Measurements from ENCODE around the gene HABP4. TPM values are rescaled to one million over a fixed set of nuclear protein-coding genes. Genes with fewer than 3 reads are reported as not detected.

HABP4 gene
- total and polyA plus RNA-seq, 2 donors from 2014 or later, result 20.9 to 37.5 TPM

- intact Hi-C loops (cut with DNase I), result no loop called here
- DNase-seq (no peak), FAIRE-seq (no peak)
- peaks cover 0 to 22% (median 14%) of the 10 kb centered on the region in 3 donors for H3K36me3 ChIP-seq (ENCODE audit: control insufficient read depth in 2 of 3, insufficient read depth in 3 of 3, low read length in 3 of 3)
- H3K4me1 ChIP-seq (ENCODE audit: control insufficient read depth in 2 of 3, insufficient read depth in 2 of 3, low read depth in 1 of 3, low read length in 3 of 3), result peaks cover 0 to 7% (median 0%) of the 10 kb centered on the region in 3 donors
- no peaks in the 10 kb centered on the region for H3K27me3 ChIP-seq (ENCODE audit: control insufficient read depth, insufficient read depth, low read length)
- H3K9me3 ChIP-seq (ENCODE audit: control insufficient read depth in 2 of 3, insufficient read depth in 1 of 3, low read length in 3 of 3), result no peaks in the 10 kb centered on the region
- H3K27ac ChIP-seq (ENCODE audit: low read depth in 2 of 2, low read length in 2 of 2), result no peak overlapping the region
- TF ChIP-seq CTCF (IDR thresholded peaks at IDR 0.05; ENCODE audit: borderline replicate concordance, extremely low read depth, insufficient read depth), result no peak
- no peak overlapping the region for H3K9ac ChIP-seq (ENCODE audit: low read length in 3 of 3)
- H3K4me3 ChIP-seq (ENCODE audit: low read length in 3 of 3), result no peak overlapping the region
These were observed 45.4 kb downstream of the HABP4 start for GRCh38 chr9:96495341-96495740.

GRCh38 chr9:96496368-96497116 lies 46.6 kb downstream of the HABP4 start:
- intact Hi-C loops (cut with DNase I), result no loop called here
- FAIRE-seq, result no peak
- H3K27me3 ChIP-seq (ENCODE audit: control insufficient read depth, insufficient read depth, low read length), result no peaks in the 10 kb centered on the region
- H3K4me1 ChIP-seq (ENCODE audit: control insufficient read depth in 2 of 3, insufficient read depth in 2 of 3, low read depth in 1 of 3, low read length in 3 of 3), result peaks cover 0 to 6% (median 0%) of the 10 kb centered on the region in 3 donors
- H3K27ac ChIP-seq (ENCODE audit: low read depth in 2 of 2, low read length in 2 of 2), result no peak overlapping the region
- no peak overlapping the region for H3K4me3 ChIP-seq (ENCODE audit: low read length in 3 of 3)
- no peak for DNase-seq
- peaks cover 0 to 10% (median 6%) of the 10 kb centered on the region in 3 donors for H3K36me3 ChIP-seq (ENCODE audit: control insufficient read depth in 2 of 3, insufficient read depth in 3 of 3, low read length in 3 of 3)
- no peak overlapping the region for H3K9ac ChIP-seq (ENCODE audit: low read length in 3 of 3)
- TF ChIP-seq CTCF (IDR thresholded peaks at IDR 0.05; ENCODE audit: borderline replicate concordance, extremely low read depth, insufficient read depth), result no peak
- no peaks in the 10 kb centered on the region for H3K9me3 ChIP-seq (ENCODE audit: control insufficient read depth in 2 of 3, insufficient read depth in 1 of 3, low read length in 3 of 3)

GRCh38 chr9:96497117-96497399 lies 47.1 kb downstream of the HABP4 start:
- Histone ChIP-seq H3K27me3 (ENCODE audit: control insufficient read depth, insufficient read depth, low read length) (no peaks in the 10 kb centered on the region), H3K9me3 (ENCODE audit: control insufficient read depth in 2 of 3, insufficient read depth in 1 of 3, low read length in 3 of 3) (no peaks in the 10 kb centered on the region), H3K9ac (ENCODE audit: low read length in 3 of 3) (no peak overlapping the region), H3K36me3 (ENCODE audit: control insufficient read depth in 2 of 3, insufficient read depth in 3 of 3, low read length in 3 of 3) (peaks cover 0 to 8% (median 3%) of the 10 kb centered on the region in 3 donors), H3K4me1 (ENCODE audit: control insufficient read depth in 2 of 3, insufficient read depth in 2 of 3, low read depth in 1 of 3, low read length in 3 of 3) (peaks cover 0 to 2% (median 0%) of the 10 kb centered on the region in 3 donors), H3K4me3 (ENCODE audit: low read length in 3 of 3) (no peak overlapping the region), H3K27ac (ENCODE audit: low read depth in 2 of 2, low read length in 2 of 2) (no peak overlapping the region)
- FAIRE-seq, result no peak
- no peak for DNase-seq
- intact Hi-C loops (cut with DNase I), result no loop called here
- no peak for TF ChIP-seq CTCF (IDR thresholded peaks at IDR 0.05; ENCODE audit: borderline replicate concordance, extremely low read depth, insufficient read depth)

Data from kidney (tissue), 14 donors.